Germinal center (tissue), 1 donor: ENCODE results near the gene TRIOBP.

Experiments used
- DNase-seq: peaks from one replicate; pipeline ENCODE4 v3.0.0; 2012; ENCODE audit warnings: mixed read lengths, low spot score

TRIOBP gene

DNA sequence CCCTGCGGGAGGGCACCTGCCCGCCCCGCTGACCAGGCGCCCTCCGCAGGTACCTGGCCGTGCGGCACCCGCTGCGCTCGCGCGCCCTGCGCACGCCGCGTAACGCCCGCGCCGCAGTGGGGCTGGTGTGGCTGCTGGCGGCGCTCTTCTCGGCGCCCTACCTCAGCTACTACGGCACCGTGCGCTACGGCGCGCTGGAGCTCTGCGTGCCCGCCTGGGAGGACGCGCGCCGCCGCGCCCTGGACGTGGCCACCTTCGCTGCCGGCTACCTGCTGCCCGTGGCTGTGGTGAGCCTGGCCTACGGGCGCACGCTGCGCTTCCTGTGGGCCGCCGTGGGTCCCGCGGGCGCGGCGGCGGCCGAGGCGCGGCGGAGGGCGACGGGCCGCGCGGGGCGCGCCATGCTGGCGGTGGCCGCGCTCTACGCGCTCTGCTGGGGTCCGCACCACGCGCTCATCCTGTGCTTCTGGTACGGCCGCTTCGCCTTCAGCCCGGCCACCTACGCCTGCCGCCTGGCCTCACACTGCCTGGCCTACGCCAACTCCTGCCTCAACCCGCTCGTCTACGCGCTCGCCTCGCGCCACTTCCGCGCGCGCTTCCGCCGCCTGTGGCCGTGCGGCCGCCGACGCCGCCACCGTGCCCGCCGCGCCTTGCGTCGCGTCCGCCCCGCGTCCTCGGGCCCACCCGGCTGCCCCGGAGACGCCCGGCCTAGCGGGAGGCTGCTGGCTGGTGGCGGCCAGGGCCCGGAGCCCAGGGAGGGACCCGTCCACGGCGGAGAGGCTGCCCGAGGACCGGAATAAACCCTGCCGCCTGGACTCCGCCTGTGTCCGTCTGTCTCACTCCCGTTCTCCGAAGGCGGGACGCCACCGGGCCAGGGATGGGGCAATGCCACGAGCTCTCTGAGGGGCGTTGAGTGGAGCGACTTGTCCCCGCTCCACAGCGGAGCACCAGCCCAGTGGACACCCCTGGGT lies 128.1 kb downstream of the TRIOBP start:
- DNase-seq: peak; percentile 45
